HG02759 (cell line): ENCODE data around the gene TLX2.
A peak's percentile ranks its signal among the peaks of the same experiment; 100 is the strongest.

Experiments
- ATAC-seq: cut with Tn5 transposase; IDR thresholded peaks from one replicate; pipeline ENCODE4 v1.9.1; 2021; ENCODE audit warnings: mild to moderate bottlenecking, moderate library complexity; ENCODE audit not compliant: unreplicated experiment

Gene TLX2

GRCh38 chr2:74511104-74511989 is 2.9 kb upstream of the TLX2 start:
- ATAC-seq = no peak

DNA sequence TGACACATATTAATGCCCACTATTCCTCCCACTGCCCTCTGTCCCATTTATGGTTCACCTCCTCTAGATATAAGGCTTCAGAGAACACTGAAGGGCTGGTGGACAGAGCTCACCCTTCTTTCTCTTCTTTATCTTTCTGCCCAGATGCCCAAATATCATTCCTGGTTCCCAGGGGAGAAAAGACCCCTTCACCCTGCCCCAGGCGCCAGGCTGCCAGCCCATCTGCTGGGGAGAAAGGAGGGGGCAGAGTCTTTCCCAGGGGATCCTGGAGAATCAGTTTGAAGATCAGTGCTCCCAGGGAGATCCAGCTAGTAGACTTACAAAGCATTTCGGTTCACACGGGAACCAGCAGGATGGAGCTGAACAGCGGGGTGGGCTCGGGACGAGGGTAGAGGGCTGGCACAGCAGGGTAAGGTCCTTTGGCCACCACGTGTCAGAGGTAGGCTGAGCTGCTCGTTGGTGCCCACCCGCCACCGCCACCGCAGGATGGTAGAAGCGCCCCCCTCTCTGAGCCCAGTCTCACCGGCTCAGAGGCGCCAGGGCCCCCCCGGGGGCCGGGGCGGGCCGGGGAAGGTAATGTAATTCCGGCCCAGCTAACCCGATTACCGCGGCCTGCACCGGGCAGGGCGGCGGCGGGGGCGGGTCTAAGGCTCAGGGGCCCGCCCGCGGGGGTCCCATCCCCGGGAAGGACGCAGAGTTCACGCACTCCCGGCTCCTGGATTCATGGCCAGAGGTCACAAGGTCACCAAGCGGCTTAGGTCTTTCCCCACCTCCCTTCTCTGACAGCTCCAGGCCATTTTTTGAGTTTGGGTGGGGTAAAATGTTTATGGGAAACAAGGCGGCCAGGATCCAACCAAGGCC is 1.3 kb upstream of the TLX2 start:
- no peak for ATAC-seq

GRCh38 chr2:74513605-74514367 is 464 bp upstream of the TLX2 start:
- ATAC-seq = no peak

DNA sequence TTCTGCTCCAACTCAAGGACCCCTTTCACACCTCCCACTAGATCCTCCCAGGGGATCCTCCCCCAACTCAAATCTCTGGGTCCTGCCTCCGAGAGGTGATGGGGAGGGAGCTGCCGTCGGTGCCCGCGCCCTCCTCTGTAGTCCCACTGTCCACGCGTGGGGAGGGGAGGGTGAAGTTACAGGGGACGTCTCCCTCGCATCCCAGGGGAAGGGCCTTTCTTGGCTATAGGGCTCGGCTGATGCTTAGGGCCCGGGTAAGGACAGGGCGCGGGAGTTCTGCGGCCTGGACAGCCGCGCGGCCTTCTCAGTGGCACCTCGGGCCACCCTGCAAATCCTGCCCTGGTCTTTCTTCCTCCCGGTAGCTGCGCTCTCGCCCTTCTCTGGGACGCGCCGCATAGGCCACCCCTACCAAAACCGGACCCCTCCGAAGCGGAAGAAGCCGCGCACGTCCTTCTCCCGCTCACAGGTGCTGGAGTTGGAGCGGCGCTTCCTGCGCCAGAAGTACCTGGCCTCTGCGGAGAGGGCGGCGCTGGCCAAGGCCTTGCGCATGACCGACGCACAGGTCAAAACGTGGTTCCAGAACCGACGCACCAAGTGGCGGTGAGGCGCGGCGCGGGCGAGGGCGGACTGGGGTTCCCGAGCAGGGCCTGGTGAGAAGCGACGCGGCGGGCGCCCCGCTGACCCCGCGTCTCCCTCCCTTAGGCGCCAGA is 1.2 kb downstream of the TLX2 start:
- ATAC-seq = peak; percentile 23

DNA sequence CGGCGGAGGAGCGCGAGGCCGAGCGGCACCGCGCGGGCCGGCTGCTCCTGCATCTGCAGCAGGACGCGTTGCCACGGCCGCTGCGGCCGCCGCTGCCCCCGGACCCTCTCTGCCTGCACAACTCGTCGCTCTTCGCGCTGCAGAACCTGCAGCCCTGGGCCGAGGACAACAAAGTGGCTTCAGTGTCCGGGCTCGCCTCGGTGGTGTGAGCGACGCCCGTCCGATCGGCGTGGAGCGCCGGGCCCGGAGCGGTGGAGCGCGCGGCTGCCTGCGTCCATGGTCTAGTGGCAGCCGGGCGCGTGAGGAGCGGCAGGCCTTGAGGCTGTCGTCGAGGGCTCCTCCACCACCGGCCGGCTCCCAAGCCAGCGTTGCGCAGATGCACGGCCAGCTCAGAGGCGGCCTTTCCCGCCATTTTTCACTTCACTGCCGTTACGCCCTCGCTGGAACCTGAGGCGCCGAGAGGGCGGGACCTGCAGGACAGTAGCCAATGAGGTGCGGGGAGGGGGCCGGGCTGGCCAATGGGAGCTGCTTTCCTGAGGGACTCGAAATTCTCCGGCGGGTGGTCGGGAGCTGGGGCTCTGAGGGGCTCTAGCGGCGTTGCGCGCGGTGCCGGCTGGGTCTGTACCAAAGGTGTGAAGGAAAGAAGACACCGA is 1.9 kb downstream of the TLX2 start:
- peak; percentile 74 for ATAC-seq

GRCh38 chr2:74516650-74517049 is 2.4 kb downstream of the TLX2 start:
- no peak for ATAC-seq

DNA sequence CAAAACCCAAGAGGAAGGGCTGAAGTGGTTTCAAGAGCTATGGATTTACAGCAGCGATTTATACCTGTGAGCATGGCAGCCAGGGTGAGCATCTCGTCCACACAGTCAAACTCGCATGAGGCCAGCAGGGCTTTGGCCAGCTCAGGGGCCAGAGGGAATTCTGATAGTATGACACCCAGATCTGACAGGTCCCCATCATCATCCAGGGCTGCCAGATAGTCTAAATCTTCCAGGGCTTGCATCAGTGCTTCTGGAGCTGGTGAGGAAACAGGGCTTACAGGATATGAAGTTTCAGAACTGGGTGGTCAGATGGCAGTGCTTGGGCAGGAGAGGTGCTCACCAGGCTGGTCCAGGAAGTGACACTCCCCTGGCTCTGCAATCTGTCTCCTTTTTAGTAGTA is 8.3 kb downstream of the TLX2 start:
- ATAC-seq = no peak

GRCh38 chr2:74524005-74524404 is 9.8 kb downstream of the TLX2 start:
- ATAC-seq = no peak

- no peak for ATAC-seq
Observed at GRCh38 chr2:74524955-74525716, 10.9 kb downstream of the TLX2 start.

DNA sequence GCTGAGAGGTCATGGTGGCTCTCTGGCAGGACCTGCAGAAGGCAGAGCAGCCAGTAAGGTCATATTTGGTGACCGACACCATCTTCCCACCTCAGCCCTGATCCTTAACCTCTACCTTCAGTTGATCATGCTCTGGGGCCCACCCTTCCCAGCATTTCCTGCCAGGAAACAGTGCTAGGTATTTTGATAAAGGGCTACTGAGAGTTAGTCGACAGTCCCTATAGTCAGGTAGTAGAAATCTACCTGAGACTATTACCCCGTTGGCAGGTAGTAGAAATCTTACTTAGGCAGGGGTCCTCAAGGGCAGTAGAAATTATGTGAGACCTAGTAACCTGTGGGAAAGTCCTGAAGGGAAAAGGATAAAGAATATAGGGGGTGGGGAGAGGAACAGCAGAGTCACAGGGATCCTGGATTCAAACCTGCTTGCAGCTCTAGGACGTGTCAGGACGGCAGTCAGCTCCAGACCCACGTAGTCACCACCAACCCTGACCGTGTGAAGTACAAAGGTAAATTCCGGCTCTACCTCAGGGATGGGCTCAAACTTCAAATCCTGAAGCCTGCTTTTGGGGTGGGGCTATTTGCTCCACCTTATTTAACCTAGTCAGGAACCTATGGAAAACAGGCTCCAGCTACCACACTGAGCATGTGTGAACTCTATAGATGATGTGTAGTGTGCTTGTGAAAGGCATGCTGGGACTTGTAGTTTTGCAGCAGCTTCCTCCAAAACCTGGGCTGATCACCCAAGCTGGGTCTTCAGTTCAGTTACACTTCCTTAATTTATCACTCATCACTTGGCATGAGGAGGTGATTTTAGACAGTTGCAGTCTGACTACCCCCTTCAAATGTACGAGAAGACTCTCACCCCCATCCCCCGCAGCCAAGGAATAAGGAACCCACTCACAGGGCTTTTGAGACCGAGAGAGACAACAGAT is 11.7 kb downstream of the TLX2 start, which contains the start of gene DQX1:
DQX1 (minus strand) TSS at position 515 of the 932 bp plus-strand sequence; CDS start at position 13, 502 bp downstream.
- no peak for ATAC-seq

GRCh38 chr2:74526649-74527230 is 12.5 kb downstream of the TLX2 start:
- no peak for ATAC-seq

DNA sequence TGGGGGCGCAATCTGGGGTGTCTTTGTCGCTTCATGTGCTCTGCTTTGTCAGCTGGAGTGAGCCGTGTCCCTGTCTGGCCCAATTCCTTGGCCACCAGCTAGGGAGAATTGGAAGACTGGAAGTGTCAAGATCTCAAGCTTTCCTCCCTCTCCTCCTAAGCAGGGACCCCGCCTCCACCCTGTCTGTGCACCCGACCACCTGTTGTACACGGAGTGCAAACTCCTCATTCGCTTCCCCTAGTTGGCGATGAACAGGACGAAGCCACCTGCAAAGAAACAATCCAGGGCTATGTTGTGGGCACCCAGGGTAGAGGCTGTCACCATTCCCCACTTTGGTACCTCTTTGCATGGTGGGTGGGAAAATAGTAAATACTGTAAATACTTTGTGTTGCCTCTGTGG is 13.5 kb downstream of the TLX2 start:
- no peak for ATAC-seq

DNA sequence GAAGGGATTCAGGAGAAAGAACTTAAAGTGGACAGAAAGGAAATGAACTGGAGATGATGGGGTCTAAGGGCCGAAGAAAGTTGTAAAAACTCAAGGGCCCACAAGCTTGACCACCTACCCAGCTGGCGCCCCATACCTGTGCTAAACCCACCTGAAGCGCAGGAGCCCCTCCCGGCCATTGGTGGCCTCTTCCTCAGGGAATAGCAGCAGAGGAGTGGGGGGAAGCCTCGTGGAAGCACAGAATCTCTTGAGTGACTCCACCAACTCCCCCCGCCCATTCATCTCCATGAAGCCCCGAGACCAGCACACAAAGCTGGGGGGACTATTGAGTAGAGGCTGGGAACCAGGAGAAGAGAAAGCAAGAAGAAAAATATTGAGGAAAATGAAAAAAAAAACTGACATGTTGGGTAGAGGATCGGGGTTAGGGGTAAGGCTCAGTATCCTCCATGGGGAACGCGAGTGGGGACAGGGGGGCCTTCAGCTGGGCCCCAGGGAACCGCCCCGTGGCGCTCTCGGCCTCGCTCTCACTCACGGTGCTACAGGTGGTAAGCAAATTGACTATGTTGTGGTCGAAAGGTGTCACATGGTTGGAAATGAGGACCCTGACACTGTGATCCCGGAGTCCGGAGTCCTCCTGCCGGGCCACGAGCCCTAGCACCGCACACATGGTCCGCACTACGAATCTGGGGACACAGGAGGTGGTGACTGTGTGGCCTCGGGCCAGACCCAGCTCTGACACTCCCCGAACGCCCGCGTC is 14.5 kb downstream of the TLX2 start:
- ATAC-seq = peak; percentile 13

DNA sequence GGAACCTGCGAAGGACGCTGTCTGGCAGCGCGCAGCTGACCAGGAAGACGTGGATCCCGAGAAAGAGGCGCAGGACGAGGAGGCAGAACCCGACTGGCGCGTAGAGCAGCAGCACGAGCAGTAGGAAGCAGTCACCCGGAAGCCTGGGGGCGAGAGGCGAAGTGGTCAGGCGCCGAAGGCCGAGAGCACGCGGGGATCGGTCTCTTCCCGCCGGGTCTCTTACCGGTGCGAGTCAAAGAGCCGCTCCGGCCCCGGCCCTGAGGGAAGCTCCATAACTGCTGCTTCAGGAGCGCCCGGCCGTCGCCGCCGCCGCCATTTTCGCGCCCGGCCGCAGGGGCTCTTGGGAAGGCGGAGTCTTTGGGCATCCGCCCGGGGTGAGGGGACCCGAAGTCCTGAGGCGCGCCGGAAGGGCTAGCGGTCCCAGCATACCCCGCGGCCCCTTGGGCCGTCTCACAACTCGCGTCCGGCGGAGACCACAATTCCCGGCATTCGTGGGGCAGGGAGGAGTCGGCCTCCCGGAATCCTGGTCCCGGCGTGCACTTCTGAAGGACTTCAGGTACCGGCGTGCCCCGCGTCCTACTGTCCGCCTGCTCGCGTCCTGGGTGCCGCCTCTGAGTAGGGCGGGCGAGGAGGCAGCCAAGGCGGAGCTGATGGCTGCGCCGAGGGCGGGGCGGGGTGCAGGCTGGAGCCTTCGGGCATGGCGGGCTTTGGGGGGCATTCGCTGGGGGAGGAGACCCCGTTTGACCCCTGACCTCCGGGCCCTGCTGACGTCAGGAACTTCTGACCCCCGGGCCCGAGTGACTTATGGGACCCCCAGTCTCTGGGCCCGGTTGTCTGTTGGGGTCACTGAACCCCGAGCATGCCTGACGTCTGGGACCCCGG is 15.3 kb downstream of the TLX2 start, which contains the start of the genes AUP1 and HTRA2:
AUP1 (minus strand) TSS at position 350 of the 882 bp plus-strand sequence; CDS start at position 273, 77 bp downstream.
HTRA2 (plus strand) TSS at position 577 of the 882 bp plus-strand sequence; CDS start at position 651, 74 bp downstream.
- peak; percentile 84 for ATAC-seq
